Measurements from ENCODE around the gene DICER1.

Gene DICER1

DNA sequence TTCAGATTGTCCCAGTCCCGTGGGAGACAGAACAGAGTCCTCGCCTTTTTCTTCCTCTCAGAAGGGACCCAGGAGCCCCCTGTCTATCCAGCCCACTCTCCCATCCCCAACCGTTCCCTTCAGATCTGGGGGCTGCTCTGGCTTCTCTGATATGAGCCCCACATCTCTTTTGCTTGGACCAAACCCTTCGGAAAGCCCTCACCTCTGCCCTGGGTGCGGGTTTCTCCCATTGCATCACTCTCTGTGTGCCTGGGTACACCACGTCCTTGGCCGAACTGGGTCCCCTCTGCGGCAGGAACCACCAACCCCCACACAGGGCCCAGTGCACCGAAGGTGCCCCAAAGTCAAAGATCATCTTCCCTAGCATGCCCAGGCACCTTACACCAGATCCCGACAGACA lies 87.8 kb downstream of the DICER1 start:
- TF ChIP-seq POLR2A (IDR thresholded peaks at IDR 0.05; ENCODE audit: low read depth, low read length) = no peak
- TF ChIP-seq TAF1 (IDR thresholded peaks at IDR 0.05; ENCODE audit: low read depth, low read length) = no peak
- no peak for TF ChIP-seq POLR2AphosphoS5 (IDR thresholded peaks at IDR 0.05; ENCODE audit: low read depth, low read length)
- TF ChIP-seq SPI1 (IDR thresholded peaks at IDR 0.05; ENCODE audit: low read depth, low read length) = no peak
- no peak for TF ChIP-seq PAX5 (IDR thresholded peaks at IDR 0.05; ENCODE audit: insufficient read depth, low read length, severe bottlenecking)
- no peak for TF ChIP-seq POU2F2 (IDR thresholded peaks at IDR 0.05; ENCODE audit: low read depth, low read length)
- FAIRE-seq (no peak), DNase-seq (ENCODE audit: insufficient read length, low spot score) (no peak)

DNA sequence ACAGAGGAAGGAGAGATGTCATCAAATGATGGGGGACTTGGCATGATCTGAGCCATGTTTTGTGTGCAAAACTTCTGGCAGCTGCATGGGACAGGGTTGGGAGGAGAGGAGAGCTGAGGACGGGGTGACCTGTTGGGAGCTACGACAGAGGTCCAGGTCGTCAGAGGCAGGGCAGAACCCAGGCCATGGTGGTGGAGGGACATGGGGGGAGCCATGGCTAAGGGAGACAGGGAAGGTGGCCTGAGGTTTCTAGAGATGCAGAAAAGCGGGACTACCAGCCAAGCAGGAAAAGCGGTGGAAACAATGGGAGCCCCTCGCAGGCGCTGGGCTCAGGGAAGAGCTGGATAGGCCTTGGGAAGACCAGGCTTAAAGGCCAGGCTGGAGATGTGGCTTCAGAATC lies 88.3 kb downstream of the DICER1 start:
- FAIRE-seq (no peak), DNase-seq (ENCODE audit: insufficient read length, low spot score) (no peak)
- TF ChIP-seq PAX5 (IDR thresholded peaks at IDR 0.05; ENCODE audit: insufficient read depth, low read length, severe bottlenecking) (no peak), POU2F2 (IDR thresholded peaks at IDR 0.05; ENCODE audit: low read depth, low read length) (no peak), POLR2A (IDR thresholded peaks at IDR 0.05; ENCODE audit: low read depth, low read length) (no peak), SPI1 (IDR thresholded peaks at IDR 0.05; ENCODE audit: low read depth, low read length) (no peak), POLR2AphosphoS5 (IDR thresholded peaks at IDR 0.05; ENCODE audit: low read depth, low read length) (no peak), TAF1 (IDR thresholded peaks at IDR 0.05; ENCODE audit: low read depth, low read length) (no peak)

DNA sequence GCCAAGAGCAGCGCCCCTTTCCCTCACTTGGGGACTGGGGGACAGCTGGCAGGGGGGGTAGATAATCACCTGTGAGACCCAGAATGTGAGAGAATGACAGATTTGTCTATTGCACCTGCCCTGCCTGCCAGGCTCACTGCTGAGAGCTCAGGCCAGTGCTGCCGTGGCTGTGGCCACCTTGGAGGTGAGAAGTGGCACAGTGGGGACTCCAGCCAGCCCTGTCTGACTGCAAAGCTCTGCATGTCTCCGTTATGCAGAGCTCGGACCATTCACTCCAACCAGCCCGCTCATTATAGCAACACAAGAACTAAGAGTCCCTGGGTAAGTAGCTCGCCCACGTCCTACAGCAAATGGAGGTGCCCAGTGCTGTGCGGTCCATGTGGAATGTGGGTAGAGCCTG lies 88.8 kb downstream of the DICER1 start:
- no peak for TF ChIP-seq SPI1 (IDR thresholded peaks at IDR 0.05; ENCODE audit: low read depth, low read length)
- TF ChIP-seq POLR2AphosphoS5 (IDR thresholded peaks at IDR 0.05; ENCODE audit: low read depth, low read length) = no peak
- no peak for TF ChIP-seq TAF1 (IDR thresholded peaks at IDR 0.05; ENCODE audit: low read depth, low read length)
- no peak for TF ChIP-seq POLR2A (IDR thresholded peaks at IDR 0.05; ENCODE audit: low read depth, low read length)
- no peak for TF ChIP-seq POU2F2 (IDR thresholded peaks at IDR 0.05; ENCODE audit: low read depth, low read length)
- no peak for TF ChIP-seq PAX5 (IDR thresholded peaks at IDR 0.05; ENCODE audit: insufficient read depth, low read length, severe bottlenecking)
- no peak for DNase-seq (ENCODE audit: insufficient read length, low spot score)
- no peak for FAIRE-seq

DNA sequence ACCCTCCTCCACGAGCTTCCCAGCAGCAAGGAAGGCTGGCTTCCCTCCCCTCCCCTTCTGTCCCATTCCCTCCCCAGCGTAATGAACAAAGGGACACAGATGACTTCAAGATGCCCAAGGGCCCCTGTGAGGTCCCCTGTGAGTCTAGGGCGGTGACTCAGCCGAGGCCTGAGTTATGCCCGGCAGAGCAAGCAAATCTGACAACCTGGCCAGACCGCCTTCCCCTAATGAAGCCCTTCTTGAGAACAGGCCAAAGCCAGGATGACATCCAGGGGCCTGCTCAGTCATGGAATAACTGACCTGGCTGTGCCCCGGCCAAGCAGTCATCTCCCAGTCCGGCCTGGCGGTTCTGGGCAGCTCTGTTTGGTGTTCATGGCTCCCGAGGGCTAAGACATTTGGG lies 89.2 kb downstream of the DICER1 start:
- TF ChIP-seq POLR2A (IDR thresholded peaks at IDR 0.05; ENCODE audit: low read depth, low read length) (no peak), SPI1 (IDR thresholded peaks at IDR 0.05; ENCODE audit: low read depth, low read length) (no peak), POLR2AphosphoS5 (IDR thresholded peaks at IDR 0.05; ENCODE audit: low read depth, low read length) (no peak), TAF1 (IDR thresholded peaks at IDR 0.05; ENCODE audit: low read depth, low read length) (no peak), POU2F2 (IDR thresholded peaks at IDR 0.05; ENCODE audit: low read depth, low read length) (no peak), PAX5 (IDR thresholded peaks at IDR 0.05; ENCODE audit: insufficient read depth, low read length, severe bottlenecking) (no peak)
- FAIRE-seq (no peak), DNase-seq (ENCODE audit: insufficient read length, low spot score) (no peak)

DNA sequence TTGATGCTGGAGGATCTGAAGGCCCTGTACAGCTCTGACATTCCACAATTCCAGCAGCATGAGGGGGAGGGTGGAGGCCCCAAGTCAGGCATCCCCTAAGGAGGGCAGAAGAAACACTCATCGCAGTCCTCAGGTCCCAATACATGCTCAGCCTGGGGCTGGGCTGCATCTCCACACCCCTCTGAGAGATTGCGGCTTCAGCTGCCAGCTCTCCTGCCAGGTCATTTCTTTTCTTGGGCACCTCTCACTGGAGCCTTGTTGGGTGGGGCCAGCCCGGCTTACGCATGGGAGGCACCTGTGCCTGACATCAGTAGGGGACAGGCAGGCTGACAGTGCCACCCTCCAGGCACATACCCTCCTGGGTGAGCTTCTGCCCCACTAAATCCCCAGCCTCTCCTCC lies 89.8 kb downstream of the DICER1 start:
- no peak for FAIRE-seq
- TF ChIP-seq POLR2A (IDR thresholded peaks at IDR 0.05; ENCODE audit: low read depth, low read length) (no peak), TAF1 (IDR thresholded peaks at IDR 0.05; ENCODE audit: low read depth, low read length) (no peak), SPI1 (IDR thresholded peaks at IDR 0.05; ENCODE audit: low read depth, low read length) (no peak), POU2F2 (IDR thresholded peaks at IDR 0.05; ENCODE audit: low read depth, low read length) (no peak), PAX5 (IDR thresholded peaks at IDR 0.05; ENCODE audit: insufficient read depth, low read length, severe bottlenecking) (no peak), POLR2AphosphoS5 (IDR thresholded peaks at IDR 0.05; ENCODE audit: low read depth, low read length) (no peak)
- DNase-seq (ENCODE audit: insufficient read length, low spot score) = no peak

DNA sequence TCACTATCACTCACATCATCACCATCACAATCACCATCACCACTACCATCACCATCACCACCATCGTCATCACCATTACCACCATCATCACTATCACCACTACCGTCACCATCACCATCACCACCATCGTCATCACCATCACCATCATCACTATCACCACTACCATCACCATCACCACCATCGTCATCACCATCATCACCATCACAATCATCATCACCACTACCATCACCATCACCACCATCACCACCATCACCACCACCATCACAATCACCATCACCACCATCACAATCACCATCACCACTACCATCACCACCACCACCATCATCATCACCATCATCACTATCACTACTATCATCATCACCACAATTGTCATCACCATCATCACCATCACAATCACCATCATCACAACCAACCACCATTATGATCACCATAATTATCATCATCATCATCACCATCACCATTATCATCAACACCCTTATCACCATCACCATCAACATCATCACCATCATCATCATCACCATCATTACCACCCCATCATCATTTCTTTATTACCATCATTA lies 90.8 kb downstream of the DICER1 start:
- FAIRE-seq = no peak

DNA sequence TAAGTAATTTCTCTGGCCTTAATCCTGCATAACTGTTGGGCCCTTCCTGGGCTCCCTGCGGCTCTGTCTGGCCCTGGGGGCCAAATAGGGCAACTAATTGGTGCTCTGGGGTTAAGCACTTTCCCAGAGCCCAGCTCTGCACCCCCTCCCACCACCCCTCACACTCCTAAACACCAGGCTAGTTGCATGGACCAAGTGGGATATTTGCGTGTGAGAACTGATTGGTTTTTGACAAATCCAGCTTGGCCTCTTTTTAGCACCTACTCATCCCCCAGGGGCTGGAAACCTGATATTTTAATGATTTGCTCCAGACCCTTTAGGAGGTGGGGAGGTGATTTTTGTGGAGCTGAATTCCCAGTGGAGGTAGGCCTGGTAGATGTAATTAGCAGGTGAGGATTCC lies 91.9 kb downstream of the DICER1 start:
- no peak for DNase-seq (ENCODE audit: insufficient read length, low spot score)
- TF ChIP-seq POU2F2 (IDR thresholded peaks at IDR 0.05; ENCODE audit: low read depth, low read length) (no peak), POLR2A (IDR thresholded peaks at IDR 0.05; ENCODE audit: low read depth, low read length) (no peak), TAF1 (IDR thresholded peaks at IDR 0.05; ENCODE audit: low read depth, low read length) (no peak), SPI1 (IDR thresholded peaks at IDR 0.05; ENCODE audit: low read depth, low read length) (no peak)
- no peak for FAIRE-seq

More for the DNA sequence above, 90.8 kb downstream of the DICER1 start:
- DNase-seq (ENCODE audit: insufficient read length, low spot score) = no peak
- TF ChIP-seq POU2F2 (IDR thresholded peaks at IDR 0.05; ENCODE audit: low read depth, low read length) = no peak
- TF ChIP-seq POLR2AphosphoS5 (IDR thresholded peaks at IDR 0.05; ENCODE audit: low read depth, low read length) = no peak
- TF ChIP-seq POLR2A (IDR thresholded peaks at IDR 0.05; ENCODE audit: low read depth, low read length) = no peak
- TF ChIP-seq TAF1 (IDR thresholded peaks at IDR 0.05; ENCODE audit: low read depth, low read length) = no peak
- no peak for TF ChIP-seq PAX5 (IDR thresholded peaks at IDR 0.05; ENCODE audit: insufficient read depth, low read length, severe bottlenecking)
- no peak for TF ChIP-seq SPI1 (IDR thresholded peaks at IDR 0.05; ENCODE audit: low read depth, low read length)

DNA sequence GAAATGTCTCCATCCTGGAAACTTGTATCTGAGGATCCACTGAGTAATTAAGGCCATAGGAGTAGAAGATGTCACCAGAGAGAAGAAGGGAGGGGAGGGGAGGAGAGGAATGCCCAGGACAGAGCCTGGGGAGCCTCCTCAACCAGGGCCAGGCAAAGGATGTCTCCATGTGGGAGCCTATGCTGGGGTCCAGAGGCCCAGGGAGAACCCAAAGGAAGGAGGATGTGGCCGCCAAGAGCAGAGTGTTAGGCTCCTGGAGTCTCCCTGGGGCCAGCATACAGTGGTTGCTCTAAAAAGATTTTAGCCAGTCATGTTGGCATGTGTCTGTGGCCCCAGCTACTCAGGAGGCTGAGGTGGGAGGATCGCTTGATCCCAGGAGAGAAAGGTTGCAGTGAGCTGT lies 92.6 kb downstream of the DICER1 start:
- no peak for FAIRE-seq
- TF ChIP-seq POLR2A (IDR thresholded peaks at IDR 0.05; ENCODE audit: low read depth, low read length) (no peak), SPI1 (IDR thresholded peaks at IDR 0.05; ENCODE audit: low read depth, low read length) (no peak), PAX5 (IDR thresholded peaks at IDR 0.05; ENCODE audit: insufficient read depth, low read length, severe bottlenecking) (no peak), POLR2AphosphoS5 (IDR thresholded peaks at IDR 0.05; ENCODE audit: low read depth, low read length) (no peak), POU2F2 (IDR thresholded peaks at IDR 0.05; ENCODE audit: low read depth, low read length) (no peak), TAF1 (IDR thresholded peaks at IDR 0.05; ENCODE audit: low read depth, low read length) (no peak)
- no peak for DNase-seq (ENCODE audit: insufficient read length, low spot score)

DNA sequence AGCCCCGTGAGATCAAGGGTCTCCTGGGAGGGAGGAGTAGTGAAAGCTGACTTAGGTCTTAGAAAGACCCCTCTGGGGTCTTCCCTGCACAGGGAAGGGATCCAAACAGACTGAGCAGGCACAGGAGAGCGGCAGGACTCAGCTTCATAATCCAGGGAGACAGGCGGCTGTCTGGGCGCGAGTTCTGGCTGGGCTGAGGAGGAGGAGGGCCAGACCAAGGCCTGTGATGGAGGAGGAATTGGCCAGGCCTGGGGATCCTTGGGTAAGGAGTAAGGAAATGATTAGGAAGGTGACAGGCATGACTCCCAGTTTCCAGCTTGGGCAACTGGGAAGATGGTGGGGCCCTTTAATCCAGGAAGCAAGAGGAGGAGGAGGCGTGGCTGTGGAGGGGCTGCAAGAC lies 93.1 kb downstream of the DICER1 start:
- no peak for FAIRE-seq
- TF ChIP-seq POU2F2 (IDR thresholded peaks at IDR 0.05; ENCODE audit: low read depth, low read length) (no peak), POLR2A (IDR thresholded peaks at IDR 0.05; ENCODE audit: low read depth, low read length) (no peak), SPI1 (IDR thresholded peaks at IDR 0.05; ENCODE audit: low read depth, low read length) (no peak), POLR2AphosphoS5 (IDR thresholded peaks at IDR 0.05; ENCODE audit: low read depth, low read length) (no peak), TAF1 (IDR thresholded peaks at IDR 0.05; ENCODE audit: low read depth, low read length) (no peak), PAX5 (IDR thresholded peaks at IDR 0.05; ENCODE audit: insufficient read depth, low read length, severe bottlenecking) (no peak)
- no peak for DNase-seq (ENCODE audit: insufficient read length, low spot score)

DNA sequence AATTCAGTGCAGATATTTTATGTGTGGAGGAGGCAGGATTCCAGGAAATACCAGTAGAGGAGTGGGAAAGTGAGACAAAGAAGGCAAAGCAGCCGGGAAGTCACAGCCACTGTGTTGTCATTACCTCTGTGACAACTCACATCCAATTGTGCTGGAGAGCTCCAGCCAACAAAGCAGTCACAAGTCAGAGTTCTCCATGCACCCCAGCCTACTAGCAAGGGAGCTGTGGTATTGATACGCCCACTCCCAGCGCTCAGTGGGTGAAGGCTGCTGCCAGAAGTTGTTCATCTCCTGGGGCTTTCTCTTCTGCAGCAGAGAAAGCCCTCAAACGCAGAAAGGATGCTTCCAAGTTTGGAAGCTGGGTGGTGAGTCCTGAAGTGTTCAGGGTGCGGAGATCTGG lies 93.9 kb downstream of the DICER1 start:
- DNase-seq (ENCODE audit: insufficient read length, low spot score) (no peak), FAIRE-seq (no peak)
- TF ChIP-seq POLR2A (IDR thresholded peaks at IDR 0.05; ENCODE audit: low read depth, low read length) = no peak
- no peak for TF ChIP-seq POU2F2 (IDR thresholded peaks at IDR 0.05; ENCODE audit: low read depth, low read length)

Measured in GM12891 (cell line).